H1 (cell line): ENCODE measurements around the gene SLX4. TPM values are rescaled to one million over a fixed set of nuclear protein-coding genes. Genes with fewer than 3 reads are reported as not detected.

Source experiments
- BCL11A ChIP-seq, 2 experiments: IDR thresholded peaks; one replicate each; pipeline ENCODE4 v1.6.1; 2011; ENCODE audit warnings: low read depth in 2 of 2, low read length in 2 of 2, mild to moderate bottlenecking in 2 of 2
- CHD1 ChIP-seq: IDR thresholded peaks from 2 replicates; pipeline ENCODE4 v1.6.1; 2012; ENCODE audit warnings: low read depth, low read length, improper control_type of control experiment
- GTF2F1 ChIP-seq: IDR thresholded peaks from 2 replicates; pipeline ENCODE4 v1.6.1; 2012; ENCODE audit warnings: low read depth, low read length, improper control_type of control experiment, borderline replicate concordance
- NANOG ChIP-seq: IDR thresholded peaks from 2 replicates; pipeline ENCODE4 v1.6.1; 2011; ENCODE audit warnings: low read length, low read depth, mild to moderate bottlenecking, inconsistent platforms; ENCODE audit not compliant: insufficient read depth, poor library complexity, severe bottlenecking
- POU5F1 ChIP-seq: IDR thresholded peaks from 2 replicates; pipeline ENCODE4 v1.6.1; 2011; ENCODE audit warnings: low read depth, mild to moderate bottlenecking, low read length, moderate library complexity
- SIX5 ChIP-seq: IDR thresholded peaks from 2 replicates; pipeline ENCODE4 v1.6.1; 2011; ENCODE audit warnings: mild to moderate bottlenecking, low read depth, low read length
- SRF ChIP-seq: IDR thresholded peaks from 2 replicates; pipeline ENCODE4 v1.6.1; 2011; ENCODE audit warnings: mild to moderate bottlenecking, low read depth, low read length, moderate library complexity
- YY1 ChIP-seq: IDR thresholded peaks from 2 replicates; pipeline ENCODE4 v1.6.1; 2011; ENCODE audit warnings: low read depth, mild to moderate bottlenecking, low read length
- polyA plus RNA-seq, 7 experiments: library from polyadenylated mRNA; depleted of rRNA in 3 of 7; stranded (reverse) in 5 of 7; unstranded in 2 of 7; fragments of >200 nt in 5 of 7; fragments of 200-250 nt in 2 of 7; gene quantifications; 1 replicate in 5 of 7; 2 replicates in 1 of 7; 4 replicates in 1 of 7; pipeline versions ENCODE4 v1.2.1 to v1.2.3, GENCODE V29; 2011 to 2013; ENCODE audit warnings: missing spikeins in 2 of 7, mixed read lengths in 2 of 7
- total RNA-seq: library from RNA; stranded (reverse); fragmentation: NEBNext Ultra II Directional; extraction: Animal tissue kit (Norgen Biotek cat#: 25700); gene quantifications from 2 replicates; pipeline ENCODE4 v1.2.1, GENCODE V29; 2021
- TF ChIP-seq, protein P1 (sequence below): fragments of 300-600 bp; sonication (generic); IDR thresholded peaks from 2 replicates; pipeline ENCODE4 v1.7.1; 2012; ENCODE audit warnings: low read length, moderate library complexity, mild to moderate bottlenecking, inconsistent platforms; ENCODE audit not compliant: insufficient replicate concordance

Gene SLX4
- total and polyA plus RNA-seq, 2 of the 8 experiments (the other 6 are each of a cell fraction or from before 2014, with no cell fraction given): 4.4 to 11.4 TPM

DNA sequence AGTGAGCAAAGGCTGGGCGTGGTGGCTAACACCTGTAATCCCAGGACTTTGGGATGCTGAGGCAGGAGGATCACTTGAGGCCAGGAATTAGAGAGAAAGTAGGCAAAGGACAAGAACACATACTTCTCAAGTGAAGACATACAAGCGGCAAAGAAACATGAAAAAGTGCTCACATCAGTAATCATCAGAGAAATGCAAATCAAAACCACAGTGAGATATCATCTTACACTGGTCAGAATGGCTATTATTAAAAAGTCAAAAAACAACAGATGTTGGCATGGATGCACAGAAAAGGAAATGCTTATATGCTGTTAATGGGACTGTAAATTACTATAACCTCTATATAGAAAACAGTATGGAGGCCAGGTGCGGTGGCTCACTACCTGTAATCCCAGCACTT lies 12.2 kb upstream of the SLX4 start (continued):
- TF ChIP-seq, protein P1, sequence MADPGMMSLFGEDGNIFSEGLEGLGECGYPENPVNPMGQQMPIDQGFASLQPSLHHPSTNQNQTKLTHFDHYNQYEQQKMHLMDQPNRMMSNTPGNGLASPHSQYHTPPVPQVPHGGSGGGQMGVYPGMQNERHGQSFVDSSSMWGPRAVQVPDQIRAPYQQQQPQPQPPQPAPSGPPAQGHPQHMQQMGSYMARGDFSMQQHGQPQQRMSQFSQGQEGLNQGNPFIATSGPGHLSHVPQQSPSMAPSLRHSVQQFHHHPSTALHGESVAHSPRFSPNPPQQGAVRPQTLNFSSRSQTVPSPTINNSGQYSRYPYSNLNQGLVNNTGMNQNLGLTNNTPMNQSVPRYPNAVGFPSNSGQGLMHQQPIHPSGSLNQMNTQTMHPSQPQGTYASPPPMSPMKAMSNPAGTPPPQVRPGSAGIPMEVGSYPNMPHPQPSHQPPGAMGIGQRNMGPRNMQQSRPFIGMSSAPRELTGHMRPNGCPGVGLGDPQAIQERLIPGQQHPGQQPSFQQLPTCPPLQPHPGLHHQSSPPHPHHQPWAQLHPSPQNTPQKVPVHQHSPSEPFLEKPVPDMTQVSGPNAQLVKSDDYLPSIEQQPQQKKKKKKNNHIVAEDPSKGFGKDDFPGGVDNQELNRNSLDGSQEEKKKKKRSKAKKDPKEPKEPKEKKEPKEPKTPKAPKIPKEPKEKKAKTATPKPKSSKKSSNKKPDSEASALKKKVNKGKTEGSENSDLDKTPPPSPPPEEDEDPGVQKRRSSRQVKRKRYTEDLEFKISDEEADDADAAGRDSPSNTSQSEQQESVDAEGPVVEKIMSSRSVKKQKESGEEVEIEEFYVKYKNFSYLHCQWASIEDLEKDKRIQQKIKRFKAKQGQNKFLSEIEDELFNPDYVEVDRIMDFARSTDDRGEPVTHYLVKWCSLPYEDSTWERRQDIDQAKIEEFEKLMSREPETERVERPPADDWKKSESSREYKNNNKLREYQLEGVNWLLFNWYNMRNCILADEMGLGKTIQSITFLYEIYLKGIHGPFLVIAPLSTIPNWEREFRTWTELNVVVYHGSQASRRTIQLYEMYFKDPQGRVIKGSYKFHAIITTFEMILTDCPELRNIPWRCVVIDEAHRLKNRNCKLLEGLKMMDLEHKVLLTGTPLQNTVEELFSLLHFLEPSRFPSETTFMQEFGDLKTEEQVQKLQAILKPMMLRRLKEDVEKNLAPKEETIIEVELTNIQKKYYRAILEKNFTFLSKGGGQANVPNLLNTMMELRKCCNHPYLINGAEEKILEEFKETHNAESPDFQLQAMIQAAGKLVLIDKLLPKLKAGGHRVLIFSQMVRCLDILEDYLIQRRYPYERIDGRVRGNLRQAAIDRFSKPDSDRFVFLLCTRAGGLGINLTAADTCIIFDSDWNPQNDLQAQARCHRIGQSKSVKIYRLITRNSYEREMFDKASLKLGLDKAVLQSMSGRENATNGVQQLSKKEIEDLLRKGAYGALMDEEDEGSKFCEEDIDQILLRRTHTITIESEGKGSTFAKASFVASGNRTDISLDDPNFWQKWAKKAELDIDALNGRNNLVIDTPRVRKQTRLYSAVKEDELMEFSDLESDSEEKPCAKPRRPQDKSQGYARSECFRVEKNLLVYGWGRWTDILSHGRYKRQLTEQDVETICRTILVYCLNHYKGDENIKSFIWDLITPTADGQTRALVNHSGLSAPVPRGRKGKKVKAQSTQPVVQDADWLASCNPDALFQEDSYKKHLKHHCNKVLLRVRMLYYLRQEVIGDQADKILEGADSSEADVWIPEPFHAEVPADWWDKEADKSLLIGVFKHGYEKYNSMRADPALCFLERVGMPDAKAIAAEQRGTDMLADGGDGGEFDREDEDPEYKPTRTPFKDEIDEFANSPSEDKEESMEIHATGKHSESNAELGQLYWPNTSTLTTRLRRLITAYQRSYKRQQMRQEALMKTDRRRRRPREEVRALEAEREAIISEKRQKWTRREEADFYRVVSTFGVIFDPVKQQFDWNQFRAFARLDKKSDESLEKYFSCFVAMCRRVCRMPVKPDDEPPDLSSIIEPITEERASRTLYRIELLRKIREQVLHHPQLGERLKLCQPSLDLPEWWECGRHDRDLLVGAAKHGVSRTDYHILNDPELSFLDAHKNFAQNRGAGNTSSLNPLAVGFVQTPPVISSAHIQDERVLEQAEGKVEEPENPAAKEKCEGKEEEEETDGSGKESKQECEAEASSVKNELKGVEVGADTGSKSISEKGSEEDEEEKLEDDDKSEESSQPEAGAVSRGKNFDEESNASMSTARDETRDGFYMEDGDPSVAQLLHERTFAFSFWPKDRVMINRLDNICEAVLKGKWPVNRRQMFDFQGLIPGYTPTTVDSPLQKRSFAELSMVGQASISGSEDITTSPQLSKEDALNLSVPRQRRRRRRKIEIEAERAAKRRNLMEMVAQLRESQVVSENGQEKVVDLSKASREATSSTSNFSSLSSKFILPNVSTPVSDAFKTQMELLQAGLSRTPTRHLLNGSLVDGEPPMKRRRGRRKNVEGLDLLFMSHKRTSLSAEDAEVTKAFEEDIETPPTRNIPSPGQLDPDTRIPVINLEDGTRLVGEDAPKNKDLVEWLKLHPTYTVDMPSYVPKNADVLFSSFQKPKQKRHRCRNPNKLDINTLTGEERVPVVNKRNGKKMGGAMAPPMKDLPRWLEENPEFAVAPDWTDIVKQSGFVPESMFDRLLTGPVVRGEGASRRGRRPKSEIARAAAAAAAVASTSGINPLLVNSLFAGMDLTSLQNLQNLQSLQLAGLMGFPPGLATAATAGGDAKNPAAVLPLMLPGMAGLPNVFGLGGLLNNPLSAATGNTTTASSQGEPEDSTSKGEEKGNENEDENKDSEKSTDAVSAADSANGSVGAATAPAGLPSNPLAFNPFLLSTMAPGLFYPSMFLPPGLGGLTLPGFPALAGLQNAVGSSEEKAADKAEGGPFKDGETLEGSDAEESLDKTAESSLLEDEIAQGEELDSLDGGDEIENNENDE: no peak
- no peak for TF ChIP-seq CHD1
- TF ChIP-seq POU5F1: no peak
- no peak for TF ChIP-seq NANOG
- TF ChIP-seq BCL11A (IDR thresholded peaks at IDR 0.05; ENCODE audit: low read depth in 2 of 2, low read length in 2 of 2): no peak
- TF ChIP-seq SIX5: no peak
- TF ChIP-seq SRF: no peak
- TF ChIP-seq YY1: no peak
- no peak for TF ChIP-seq GTF2F1
